ENCODE measurements around the gene KIT. TPM values are rescaled to one million over a fixed set of nuclear protein-coding genes. Genes with fewer than 3 reads are reported as not detected.

Gene KIT
- total and polyA plus RNA-seq, 10 of the 15 experiments (the other 5 are each of a cell fraction or from before 2014, with no cell fraction given), result 0.01 to 0.03 TPM; not detected in 8

DNA sequence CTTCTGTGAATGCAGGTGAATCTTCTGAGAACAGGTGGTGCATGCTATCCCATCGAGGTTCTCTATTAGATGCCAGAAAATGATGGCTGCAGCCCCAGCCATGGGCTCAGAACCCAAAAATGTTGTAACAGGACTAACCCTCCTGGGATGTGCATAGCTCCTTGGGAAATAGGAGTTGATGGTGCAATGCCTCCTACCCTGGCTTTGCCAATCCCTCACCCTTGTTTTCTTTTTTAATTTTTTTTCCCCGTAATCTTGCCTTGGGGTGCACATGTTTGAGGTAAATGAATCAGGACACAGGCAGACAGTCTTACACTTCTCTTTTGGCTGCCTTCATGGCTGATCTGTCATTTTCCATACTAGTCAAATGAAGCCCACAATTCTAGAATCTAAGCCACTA is 96.6 kb downstream of the KIT start:
- Histone ChIP-seq H3K9me3 (replicated peaks; ENCODE audit: control insufficient read depth, insufficient read depth, low read length) (no peaks in the 10 kb centered on the region), H3K27ac (ENCODE audit: control insufficient read depth, insufficient read depth) (no peak overlapping the region), H3K79me2 (ENCODE audit: control insufficient read depth, insufficient read depth, low read length) (no peaks in the 10 kb centered on the region), H3K4me1 (ENCODE audit: control insufficient read depth, insufficient read depth, low read length) (no peaks in the 10 kb centered on the region), H4K20me1 (ENCODE audit: control insufficient read depth, insufficient read depth) (no peaks in the 10 kb centered on the region), H3K27me3 (replicated peaks in 1 of 2; ENCODE audit: control insufficient read depth in 2 of 2, insufficient read depth in 2 of 2, low read length in 1 of 2) (no peaks in the 10 kb centered on the region), H3K36me3 (ENCODE audit: control insufficient read depth in 2 of 2, insufficient read depth in 2 of 2, low read length in 1 of 2) (no peaks in the 10 kb centered on the region), H3K9ac (ENCODE audit: control insufficient read depth, insufficient read depth, low read length) (no peak overlapping the region), H3K4me2 (ENCODE audit: control insufficient read depth, insufficient read depth) (no peak overlapping the region), H2AFZ (ENCODE audit: control insufficient read depth, low read depth, low read length) (no peak overlapping the region), H3K4me3 (no peak overlapping the region)
- SMC1A ChIA-PET (ENCODE audit: uncharacterized antibody, unreplicated experiment), result interaction anchor here (0.6 kb wide), 1 partner anchor 85 kb away, joined by 3 read pairs; no protein-coding TSS in a partner anchor
- ATAC-seq (no peak), DNase-seq (ENCODE audit: low read depth, low spot score) (no peak), FAIRE-seq (no peak)
- no TSS peak for BruUV-seq (replicated peaks)
- RAD21 ChIA-PET (ENCODE audit: unreplicated experiment), result no interaction called here
- POLR2A ChIA-PET, result no interaction called here
- in situ Hi-C loops (cut with MboI), result no loop called here
- TF ChIP-seq, protein P1, sequence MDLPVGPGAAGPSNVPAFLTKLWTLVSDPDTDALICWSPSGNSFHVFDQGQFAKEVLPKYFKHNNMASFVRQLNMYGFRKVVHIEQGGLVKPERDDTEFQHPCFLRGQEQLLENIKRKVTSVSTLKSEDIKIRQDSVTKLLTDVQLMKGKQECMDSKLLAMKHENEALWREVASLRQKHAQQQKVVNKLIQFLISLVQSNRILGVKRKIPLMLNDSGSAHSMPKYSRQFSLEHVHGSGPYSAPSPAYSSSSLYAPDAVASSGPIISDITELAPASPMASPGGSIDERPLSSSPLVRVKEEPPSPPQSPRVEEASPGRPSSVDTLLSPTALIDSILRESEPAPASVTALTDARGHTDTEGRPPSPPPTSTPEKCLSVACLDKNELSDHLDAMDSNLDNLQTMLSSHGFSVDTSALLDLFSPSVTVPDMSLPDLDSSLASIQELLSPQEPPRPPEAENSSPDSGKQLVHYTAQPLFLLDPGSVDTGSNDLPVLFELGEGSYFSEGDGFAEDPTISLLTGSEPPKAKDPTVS (IDR thresholded peaks at IDR 0.05; ENCODE audit: low read depth, low read length), result no peak
- TF ChIP-seq IRF4 (IDR thresholded peaks at IDR 0.05; ENCODE audit: low read depth, low read length), result no peak
- TF ChIP-seq SMAD5 (IDR thresholded peaks at IDR 0.05; ENCODE audit: low read depth), result no peak
- no peak for TF ChIP-seq YBX1 (IDR thresholded peaks at IDR 0.05)
- no peak for TF ChIP-seq JUNB (IDR thresholded peaks at IDR 0.05)
- TF ChIP-seq ETV6 (conservative IDR thresholded peaks at IDR 0.05 in 1 of 2, IDR thresholded peaks at IDR 0.05 in 1 of 2; ENCODE audit: borderline replicate concordance in 1 of 2, low read depth in 1 of 2), result no peak
- no peak for TF ChIP-seq RAD51 (IDR thresholded peaks at IDR 0.05)
- TF ChIP-seq, protein P2, sequence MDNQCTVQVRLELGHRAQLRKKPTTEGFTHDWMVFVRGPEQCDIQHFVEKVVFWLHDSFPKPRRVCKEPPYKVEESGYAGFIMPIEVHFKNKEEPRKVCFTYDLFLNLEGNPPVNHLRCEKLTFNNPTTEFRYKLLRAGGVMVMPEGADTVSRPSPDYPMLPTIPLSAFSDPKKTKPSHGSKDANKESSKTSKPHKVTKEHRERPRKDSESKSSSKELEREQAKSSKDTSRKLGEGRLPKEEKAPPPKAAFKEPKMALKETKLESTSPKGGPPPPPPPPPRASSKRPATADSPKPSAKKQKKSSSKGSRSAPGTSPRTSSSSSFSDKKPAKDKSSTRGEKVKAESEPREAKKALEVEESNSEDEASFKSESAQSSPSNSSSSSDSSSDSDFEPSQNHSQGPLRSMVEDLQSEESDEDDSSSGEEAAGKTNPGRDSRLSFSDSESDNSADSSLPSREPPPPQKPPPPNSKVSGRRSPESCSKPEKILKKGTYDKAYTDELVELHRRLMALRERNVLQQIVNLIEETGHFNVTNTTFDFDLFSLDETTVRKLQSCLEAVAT (IDR thresholded peaks at IDR 0.05), result no peak
- TF ChIP-seq JUND (IDR thresholded peaks at IDR 0.05; ENCODE audit: low read depth, low read length), result no peak
- TF ChIP-seq CHD2 (IDR thresholded peaks at IDR 0.05; ENCODE audit: borderline replicate concordance, low read depth, low read length), result no peak
- WGBS (ENCODE audit: insufficient coverage, insufficient replicate concordance, low lambda C conversion rate, missing lambda C conversion rate), result 16% methylated on average over 2 of the region's 2 CpGs
- CTCF ChIA-PET, result no interaction called here
- intact Hi-C loops (cut with micrococcal nuclease; ENCODE audit: unreplicated experiment), result no loop called here

All from GM12878 (cell line).